Osteocyte (in vitro differentiated cells): ENCODE data around the gene PI4K2B. TPM values are rescaled to one million over a fixed set of nuclear protein-coding genes. Genes with fewer than 3 reads are reported as not detected.

ENCODE experiments used
- DNase-seq: peaks from one replicate; pipeline ENCODE4 v3.0.0; 2021; ENCODE audit warnings: mixed read lengths; ENCODE audit not compliant: unreplicated experiment; ENCODE audit errors: extremely low spot score
- H3K27ac Mint-ChIP-seq: one replicate; pipeline ENCODE4 v1.8.0; 2021; ENCODE audit warnings: mild to moderate bottlenecking, mixed read lengths; ENCODE audit not compliant: unreplicated experiment
- H3K27me3 Mint-ChIP-seq: one replicate; pipeline ENCODE4 v1.8.0; 2021; ENCODE audit warnings: mixed read lengths; ENCODE audit not compliant: unreplicated experiment
- H3K36me3 Mint-ChIP-seq: one replicate; pipeline ENCODE4 v1.8.0; 2021; ENCODE audit warnings: mixed read lengths; ENCODE audit not compliant: unreplicated experiment
- H3K4me1 Mint-ChIP-seq: one replicate; pipeline ENCODE4 v1.8.0; 2021; ENCODE audit warnings: mixed read lengths; ENCODE audit not compliant: unreplicated experiment
- H3K4me3 Mint-ChIP-seq: one replicate; pipeline ENCODE4 v1.8.0; 2021; ENCODE audit warnings: mild to moderate bottlenecking, moderate library complexity, mixed read lengths; ENCODE audit not compliant: unreplicated experiment
- H3K9me3 Mint-ChIP-seq: one replicate; pipeline ENCODE4 v1.8.0; 2021; ENCODE audit warnings: mixed read lengths; ENCODE audit not compliant: unreplicated experiment
- total RNA-seq: library from RNA; stranded (reverse); gene quantifications from 2 replicates; pipeline ENCODE4 v1.2.1, GENCODE V29; 2021
- TF ChIP-seq, protein P1 (sequence below): fragments of 200-600 bp; sonication (generic); IDR thresholded peaks from 2 replicates; pipeline ENCODE4 v1.5.0; 2021; ENCODE audit warnings: antibody characterized with exemption, mild to moderate bottlenecking, moderate library complexity

The PI4K2B gene
- total RNA-seq, 1 donor from 2014 or later, result 9.7 TPM

- TF ChIP-seq, protein P1, sequence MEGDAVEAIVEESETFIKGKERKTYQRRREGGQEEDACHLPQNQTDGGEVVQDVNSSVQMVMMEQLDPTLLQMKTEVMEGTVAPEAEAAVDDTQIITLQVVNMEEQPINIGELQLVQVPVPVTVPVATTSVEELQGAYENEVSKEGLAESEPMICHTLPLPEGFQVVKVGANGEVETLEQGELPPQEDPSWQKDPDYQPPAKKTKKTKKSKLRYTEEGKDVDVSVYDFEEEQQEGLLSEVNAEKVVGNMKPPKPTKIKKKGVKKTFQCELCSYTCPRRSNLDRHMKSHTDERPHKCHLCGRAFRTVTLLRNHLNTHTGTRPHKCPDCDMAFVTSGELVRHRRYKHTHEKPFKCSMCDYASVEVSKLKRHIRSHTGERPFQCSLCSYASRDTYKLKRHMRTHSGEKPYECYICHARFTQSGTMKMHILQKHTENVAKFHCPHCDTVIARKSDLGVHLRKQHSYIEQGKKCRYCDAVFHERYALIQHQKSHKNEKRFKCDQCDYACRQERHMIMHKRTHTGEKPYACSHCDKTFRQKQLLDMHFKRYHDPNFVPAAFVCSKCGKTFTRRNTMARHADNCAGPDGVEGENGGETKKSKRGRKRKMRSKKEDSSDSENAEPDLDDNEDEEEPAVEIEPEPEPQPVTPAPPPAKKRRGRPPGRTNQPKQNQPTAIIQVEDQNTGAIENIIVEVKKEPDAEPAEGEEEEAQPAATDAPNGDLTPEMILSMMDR, result no peak
- Mint-ChIP-seq H3K27ac (no peak overlapping the region), H3K36me3 (no peaks in the 10 kb centered on the region), H3K4me1 (no peaks in the 10 kb centered on the region), H3K9me3 (no peaks in the 10 kb centered on the region), H3K27me3 (peaks cover 19% of the 10 kb centered on the region), H3K4me3 (no peak overlapping the region)
- DNase-seq, result no peak
These were observed 67.6 kb downstream of the PI4K2B start for GRCh38 chr4:25301471-25301870.

DNA sequence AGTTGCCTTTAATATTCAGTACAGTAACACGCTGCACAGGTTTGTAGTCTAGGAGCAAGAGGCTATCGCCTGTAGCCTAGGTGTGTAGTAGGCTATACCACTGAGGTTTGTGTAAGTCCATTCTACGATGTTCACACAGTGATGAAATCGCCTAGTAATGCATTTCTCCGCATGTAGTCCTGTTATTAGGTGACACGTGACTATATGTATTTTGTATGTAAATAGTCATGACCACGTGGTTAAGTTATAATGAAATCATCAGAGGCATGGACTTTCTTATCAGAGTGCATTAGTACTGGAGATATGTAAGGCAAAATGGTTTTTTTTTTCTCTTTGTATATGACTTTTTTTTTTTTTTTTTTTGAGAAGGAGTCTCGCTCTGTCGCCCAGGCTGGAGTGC is 68.8 kb downstream of the PI4K2B start:
- H3K9me3 Mint-ChIP-seq, result no peaks in the 10 kb centered on the region
- no peaks in the 10 kb centered on the region for H3K4me1 Mint-ChIP-seq
- H3K4me3 Mint-ChIP-seq, result no peak overlapping the region
- no peaks in the 10 kb centered on the region for H3K36me3 Mint-ChIP-seq
- DNase-seq, result no peak
- TF ChIP-seq, protein P1, result no peak
- H3K27ac Mint-ChIP-seq, result no peak overlapping the region
- H3K27me3 Mint-ChIP-seq, result peaks cover 19% of the 10 kb centered on the region

DNA sequence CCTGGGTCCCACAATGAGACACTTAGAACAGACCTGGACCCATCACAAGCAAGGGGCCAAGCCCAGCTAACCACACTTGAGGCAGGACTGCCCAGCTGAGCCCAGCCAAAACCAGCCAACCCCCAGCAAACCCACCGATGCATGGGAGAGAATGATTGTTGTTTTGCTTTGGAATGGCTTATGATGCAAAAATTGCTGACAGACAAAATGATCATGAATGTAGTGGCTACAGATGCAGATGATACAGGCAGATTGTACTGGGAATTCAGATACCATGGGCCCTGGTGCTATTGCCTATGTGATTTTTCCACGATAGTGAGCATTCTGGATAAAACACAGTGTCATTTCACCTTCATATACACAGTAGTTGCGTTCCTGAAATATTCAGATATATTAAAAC is 69.7 kb downstream of the PI4K2B start:
- Mint-ChIP-seq H3K4me3 (no peak overlapping the region), H3K36me3 (no peaks in the 10 kb centered on the region), H3K4me1 (no peaks in the 10 kb centered on the region), H3K9me3 (no peaks in the 10 kb centered on the region), H3K27me3 (peaks cover 14% of the 10 kb centered on the region), H3K27ac (no peak overlapping the region)
- TF ChIP-seq, protein P1, result no peak
- DNase-seq, result no peak

DNA sequence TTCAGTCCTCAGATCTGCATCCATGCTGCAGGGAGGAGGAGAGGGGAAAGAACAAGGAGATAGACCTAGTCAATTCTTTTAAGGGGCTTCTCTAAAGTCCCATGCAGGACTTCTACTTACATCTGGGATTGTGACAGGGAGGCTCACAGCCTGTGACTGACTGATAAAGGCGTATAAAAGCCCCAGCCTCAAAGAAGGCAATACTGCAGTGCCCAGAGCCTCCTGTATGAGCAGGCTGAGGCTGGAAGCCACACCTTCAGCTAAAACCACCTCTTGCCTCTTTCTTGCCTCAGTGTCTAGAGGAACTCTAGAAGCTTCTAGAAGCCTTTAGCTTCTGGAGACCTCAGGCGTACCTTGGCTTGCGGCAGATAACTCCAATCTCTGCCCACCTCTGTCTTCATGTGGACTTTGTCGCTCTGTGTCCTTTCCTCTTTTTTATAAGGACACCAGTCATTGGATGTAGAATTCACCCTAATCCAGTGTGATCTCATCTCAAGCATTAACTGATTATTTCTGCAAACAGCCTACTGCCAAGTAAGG is 72.8 kb downstream of the PI4K2B start:
- Mint-ChIP-seq H3K27me3 (peaks cover 6% of the 10 kb centered on the region), H3K9me3 (no peaks in the 10 kb centered on the region), H3K4me3 (no peak overlapping the region), H3K4me1 (no peaks in the 10 kb centered on the region), H3K36me3 (no peaks in the 10 kb centered on the region), H3K27ac (no peak overlapping the region)
- DNase-seq, result no peak
- TF ChIP-seq, protein P1, result no peak

DNA sequence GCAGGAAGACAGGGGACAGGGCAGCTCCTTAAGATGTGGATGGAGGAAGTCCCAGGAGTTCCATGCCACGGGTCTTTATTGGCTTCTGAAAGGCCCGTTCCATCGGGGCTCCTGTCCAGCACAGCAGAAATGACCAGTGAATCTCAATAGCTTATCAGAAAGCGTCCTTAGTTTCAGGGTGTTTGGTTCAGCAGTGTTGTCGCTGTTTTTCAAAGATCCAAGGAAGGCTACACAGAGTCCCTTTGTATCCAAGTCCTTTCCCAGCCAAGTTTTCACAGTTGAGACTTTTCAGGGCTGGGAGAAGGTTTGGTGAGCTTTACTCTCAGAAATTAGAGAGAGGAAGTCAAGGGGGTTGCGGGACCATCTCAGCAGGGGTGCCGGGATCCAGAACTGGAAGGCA is 73.8 kb downstream of the PI4K2B start:
- DNase-seq, result no peak
- Mint-ChIP-seq H3K4me1 (peaks cover under 1% of the 10 kb centered on the region), H3K36me3 (no peaks in the 10 kb centered on the region), H3K27me3 (peaks cover 6% of the 10 kb centered on the region), H3K4me3 (no peak overlapping the region), H3K9me3 (no peaks in the 10 kb centered on the region), H3K27ac (no peak overlapping the region)
- TF ChIP-seq, protein P1, result no peak
